NCI-H82 treated with DMSO at 0.1 percent for 48 hours (cell line): ENCODE data around the gene SULT2B1.
"Not testable (repeated sequence)": the region's sequence is repeated elsewhere in the genome, so short reads cannot be mapped to it uniquely, and the experiment has no call there.

Source experiments
- DNase-seq: peaks from one replicate; lab custom pipeline; 2025; ENCODE audit not compliant: unreplicated experiment; lab: John Stamatoyannopoulos, UW

SULT2B1 gene

DNA sequence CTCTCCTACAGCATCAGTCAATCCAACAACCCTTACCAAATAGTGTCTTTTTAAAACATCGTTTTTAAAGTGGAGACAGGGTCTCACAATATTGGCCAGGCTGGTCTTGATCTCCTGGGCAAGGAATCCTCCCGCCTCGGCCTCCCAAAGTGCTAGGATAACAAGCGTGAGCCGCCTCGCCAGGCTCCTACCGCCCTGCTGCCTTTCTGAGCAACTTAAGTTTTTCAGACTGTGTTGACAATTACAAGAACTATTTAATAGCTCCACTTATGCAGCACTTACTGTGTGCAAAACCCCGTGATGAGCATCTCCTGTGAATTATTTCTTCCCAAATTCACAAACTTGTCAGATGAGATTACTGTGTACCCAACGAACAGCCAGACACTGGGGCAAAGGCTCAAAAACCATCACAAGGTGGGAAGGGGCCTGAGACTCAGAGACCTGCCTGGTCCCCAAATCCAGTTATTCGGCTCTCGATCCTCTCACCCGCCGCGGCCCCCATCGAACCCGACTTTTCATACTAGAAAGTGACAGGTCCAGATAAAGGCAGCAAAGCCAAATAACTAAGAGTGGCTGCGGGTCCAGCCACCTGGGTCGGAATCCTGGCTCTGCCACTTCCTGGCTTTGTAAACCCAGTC is 66.4 kb downstream of the SULT2B1 start:
- no peak for DNase-seq

DNA sequence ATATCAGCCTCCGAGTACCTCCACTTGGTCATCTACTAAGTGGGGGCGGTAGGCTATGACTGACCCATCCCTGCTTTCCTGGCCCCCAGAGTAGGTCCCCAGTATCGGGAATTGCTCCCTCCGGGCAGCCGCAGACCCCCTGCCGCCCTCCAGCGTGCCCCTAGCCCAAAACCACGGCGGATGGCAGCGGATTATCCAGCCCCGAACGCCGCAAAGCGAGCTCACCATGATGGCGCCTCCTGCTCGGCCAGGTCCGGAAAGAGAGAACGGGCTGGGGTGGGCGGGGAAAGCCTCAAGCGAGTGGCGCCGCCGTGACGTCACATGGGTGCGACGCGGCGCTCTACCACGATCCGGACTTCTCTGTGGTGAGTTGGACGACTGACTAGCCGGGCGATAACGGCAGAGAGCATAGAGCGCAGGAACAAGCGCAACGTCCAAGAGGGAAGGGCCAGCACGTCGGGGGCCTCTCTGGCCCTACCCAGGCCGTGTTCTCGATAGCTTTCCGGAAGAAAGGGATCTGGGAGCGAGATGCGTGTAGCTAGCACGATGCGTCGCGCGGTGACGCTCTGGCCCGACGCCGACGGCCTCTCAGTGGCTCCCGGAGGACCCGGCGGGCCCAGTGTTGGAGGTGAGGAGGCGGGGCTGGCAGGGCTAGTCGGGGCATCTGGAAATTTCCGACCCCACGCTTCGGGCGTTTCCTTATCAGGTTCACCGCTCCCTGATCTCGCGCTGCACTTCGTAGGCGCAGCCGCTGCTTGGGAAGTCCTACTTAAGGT is 67.1 kb downstream of the SULT2B1 start, which contains the start of the genes RPL18 and SPHK2:
TSS of gene RPL18 (minus strand) at position 263 of the 776 bp plus-strand sequence. CDS start at position 228, 35 bp downstream.
TSS of gene SPHK2 (plus strand) at position 591 of the 776 bp plus-strand sequence. CDS start 1,009 bp downstream, outside the sequence.
- peak; percentile 99 for DNase-seq

DNA sequence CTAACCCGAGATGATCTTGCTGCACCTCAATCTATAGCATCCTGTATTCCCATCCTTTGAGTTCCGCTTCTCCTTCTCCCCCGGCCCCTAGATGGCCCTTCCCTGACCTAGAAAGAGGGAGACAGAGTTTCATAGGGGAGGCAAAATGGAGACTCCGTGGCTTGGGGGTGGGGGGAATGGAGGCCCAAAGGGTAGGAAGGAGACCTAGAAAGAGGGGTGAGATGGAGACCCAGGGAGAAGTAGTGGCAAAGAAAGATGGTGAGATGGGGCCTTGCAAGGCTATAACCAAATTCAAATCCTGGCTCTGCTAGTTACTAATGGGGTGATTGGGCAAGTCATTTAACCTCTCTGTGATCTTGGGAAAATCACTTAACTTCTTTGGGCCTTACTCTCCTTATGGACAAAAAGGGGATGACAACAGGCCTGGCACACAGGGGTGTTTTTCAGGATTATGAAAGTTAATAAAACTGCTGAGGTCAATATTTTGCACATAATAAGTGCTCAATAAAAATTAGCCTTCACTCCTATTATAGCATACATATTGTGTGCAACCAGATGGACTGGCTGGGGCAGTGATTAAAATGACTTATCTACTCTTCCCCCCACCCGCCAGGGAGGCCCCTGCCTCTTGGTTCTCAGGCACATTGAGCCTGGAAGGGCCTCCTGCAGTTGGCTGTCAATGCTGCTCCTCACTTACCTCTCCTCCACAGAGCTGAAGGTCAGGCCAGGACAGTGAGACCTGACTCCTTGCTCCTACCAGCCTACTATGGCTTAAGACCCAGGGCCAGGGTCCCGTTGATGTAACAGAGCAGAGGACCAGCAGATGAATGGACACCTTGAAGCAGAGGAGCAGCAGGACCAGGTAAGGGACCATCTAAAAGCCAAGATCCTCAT is 68.0 kb downstream of the SULT2B1 start:
- no peak for DNase-seq

DNA sequence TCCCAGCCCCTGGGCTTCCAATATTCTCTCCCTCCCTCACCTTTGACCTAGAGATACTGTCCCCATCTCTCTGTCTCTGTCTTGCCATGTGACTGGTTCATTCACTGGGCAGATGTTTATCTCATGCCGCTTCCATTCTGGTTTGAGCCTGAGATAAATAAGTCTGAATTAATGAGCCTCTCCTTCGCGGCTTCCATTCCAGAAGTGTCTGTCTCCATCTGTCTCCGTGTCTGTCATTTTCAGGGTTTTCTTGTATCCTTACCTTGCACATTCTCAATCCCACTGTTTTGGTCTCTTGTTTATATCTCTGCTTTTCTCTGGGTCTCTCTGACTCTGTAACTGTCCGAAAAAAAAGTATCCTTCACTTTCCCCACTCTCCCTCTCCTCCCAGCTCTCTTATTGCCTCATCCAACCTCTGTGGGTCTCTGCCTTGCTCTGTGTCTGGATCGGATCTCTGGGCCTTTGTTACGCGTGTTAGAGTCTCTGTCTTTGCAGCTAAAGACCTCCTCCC is 71.6 kb downstream of the SULT2B1 start:
- no peak for DNase-seq

- peak; percentile 95 for DNase-seq
Observed at GRCh38 chr19:48624067-48624594, 72.2 kb downstream of the SULT2B1 start.

- DNase-seq = no peak
Observed at GRCh38 chr19:48624791-48625723, 73.1 kb downstream of the SULT2B1 start.

DNA sequence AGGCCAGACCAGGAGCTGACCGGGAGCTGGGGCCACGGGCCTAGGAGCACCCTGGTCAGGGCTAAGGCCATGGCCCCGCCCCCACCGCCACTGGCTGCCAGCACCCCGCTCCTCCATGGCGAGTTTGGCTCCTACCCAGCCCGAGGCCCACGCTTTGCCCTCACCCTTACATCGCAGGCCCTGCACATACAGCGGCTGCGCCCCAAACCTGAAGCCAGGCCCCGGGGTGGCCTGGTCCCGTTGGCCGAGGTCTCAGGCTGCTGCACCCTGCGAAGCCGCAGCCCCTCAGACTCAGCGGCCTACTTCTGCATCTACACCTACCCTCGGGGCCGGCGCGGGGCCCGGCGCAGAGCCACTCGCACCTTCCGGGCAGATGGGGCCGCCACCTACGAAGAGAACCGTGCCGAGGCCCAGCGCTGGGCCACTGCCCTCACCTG is 73.9 kb downstream of the SULT2B1 start:
- DNase-seq = no peak

GRCh38 chr19:48627201-48627864 is 75.4 kb downstream of the SULT2B1 start:
- no peak for DNase-seq

- no peak for DNase-seq
Observed at GRCh38 chr19:48627865-48628314, 75.9 kb downstream of the SULT2B1 start.

DNA sequence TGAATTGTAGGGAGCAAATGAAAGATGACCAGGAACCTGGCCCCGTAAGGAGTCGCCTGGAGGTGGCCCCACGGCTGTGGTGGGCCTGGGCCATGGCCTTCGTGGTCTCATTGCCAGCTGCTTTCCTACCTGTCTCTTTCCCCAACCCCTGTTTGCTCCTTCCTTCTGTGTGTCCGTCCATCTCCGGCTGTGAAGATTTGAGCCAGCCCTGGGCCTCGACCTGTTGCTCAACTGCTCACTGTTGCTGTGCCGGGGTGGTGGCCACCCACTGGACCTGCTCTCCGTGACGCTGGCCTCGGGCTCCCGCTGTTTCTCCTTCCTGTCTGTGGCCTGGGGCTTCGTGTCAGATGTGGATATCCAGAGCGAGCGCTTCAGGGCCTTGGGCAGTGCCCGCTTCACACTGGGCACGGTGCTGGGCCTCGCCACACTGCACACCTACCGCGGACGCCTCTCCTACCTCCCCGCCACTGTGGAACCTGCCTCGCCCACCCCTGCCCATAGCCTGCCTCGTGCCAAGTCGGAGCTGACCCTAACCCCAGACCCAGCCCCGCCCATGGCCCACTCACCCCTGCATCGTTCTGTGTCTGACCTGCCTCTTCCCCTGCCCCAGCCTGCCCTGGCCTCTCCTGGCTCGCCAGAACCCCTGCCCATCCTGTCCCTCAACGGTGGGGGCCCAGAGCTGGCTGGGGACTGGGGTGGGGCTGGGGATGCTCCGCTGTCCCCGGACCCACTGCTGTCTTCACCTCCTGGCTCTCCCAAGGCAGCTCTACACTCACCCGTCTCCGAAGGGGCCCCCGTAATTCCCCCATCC is 76.7 kb downstream of the SULT2B1 start:
- DNase-seq = no peak

GRCh38 chr19:48629297-48629598 is 77.3 kb downstream of the SULT2B1 start:
- no peak for DNase-seq

GRCh38 chr19:48629599-48630295 is 77.8 kb downstream of the SULT2B1 start:
- DNase-seq = no peak

- no peak for DNase-seq
Observed at GRCh38 chr19:48630296-48631063, 78.5 kb downstream of the SULT2B1 start.

- DNase-seq = no peak
Observed at GRCh38 chr19:48631225-48631624, 79.3 kb downstream of the SULT2B1 start.

- not testable (repeated sequence) for DNase-seq
Observed at GRCh38 chr19:48632286-48632685, 80.3 kb downstream of the SULT2B1 start.

DNA sequence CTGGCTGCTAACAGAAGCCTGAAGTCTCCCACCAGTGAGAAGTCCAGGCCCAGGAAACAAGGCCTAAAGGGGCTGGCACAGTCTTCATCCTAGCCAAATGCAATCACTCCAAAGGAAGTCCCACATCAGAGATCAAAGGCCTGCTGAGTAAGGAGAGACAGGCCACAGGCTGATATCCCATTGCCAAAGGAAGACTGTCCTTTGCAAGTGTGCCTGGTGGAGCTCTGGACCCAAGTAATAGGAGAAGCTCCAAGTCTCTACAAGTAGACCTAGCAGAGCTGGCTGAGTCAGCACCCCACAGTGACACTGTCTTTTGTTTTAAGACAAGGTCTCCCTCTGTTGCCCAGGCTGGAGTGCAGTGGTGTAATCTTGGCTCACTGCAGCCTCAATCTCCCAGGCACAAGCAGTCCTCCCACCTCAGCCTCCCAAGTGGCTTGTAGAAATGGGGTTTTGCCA is 80.7 kb downstream of the SULT2B1 start:
- no peak for DNase-seq
